Thyroid gland (tissue), 4 donors: ENCODE results near the gene METRNL.

ENCODE experiments used
- CTCF ChIP-seq, 6 experiments: fragments of 200-600 bp in 3 of 6; fragments of 450-650 bp in 3 of 6; sonication (generic) in 3 of 6; IDR thresholded peaks; one replicate each; pipeline ENCODE4 v1.5.1; 2016 to 2019; ENCODE audit warnings: antibody characterized with exemption in 6 of 6, mild to moderate bottlenecking in 2 of 6, inconsistent platforms in 1 of 6, moderate library complexity in 1 of 6
- POLR2A ChIP-seq, 2 donors: fragments of 450-650 bp; IDR thresholded peaks; one replicate each; pipeline ENCODE4 v1.6.1; 2017; ENCODE audit warnings: antibody characterized with exemption in 2 of 2, mild to moderate bottlenecking in 2 of 2, moderate library complexity in 1 of 2

GRCh38 chr17:83082909-83083367 lies 3.5 kb downstream of the METRNL start:
- TF ChIP-seq CTCF (IDR thresholded peaks at IDR 0.05) = no peak
- no peak for TF ChIP-seq POLR2A (IDR thresholded peaks at IDR 0.05)
